Right ventricle myocardium superior (tissue), 1 donor: ENCODE measurements around the gene GPC2. TPM values are rescaled to one million over a fixed set of nuclear protein-coding genes. Genes with fewer than 3 reads are reported as not detected.
"Not testable (repeated sequence)": the region's sequence is repeated elsewhere in the genome, so short reads cannot be mapped to it uniquely, and the experiment has no call there.

Experiments
- ATAC-seq: fragments of 200-7000 bp; cut with Tn5 transposase; one replicate; pipeline ENCODE4 v1.9.1; 2020; ENCODE audit warnings: mild to moderate bottlenecking; ENCODE audit not compliant: poor library complexity
- DNase-seq: peaks from one replicate; pipeline ENCODE4 v3.0.0-alpha.2; 2020
- intact Hi-C: fragments of 100-400 bp; cut with DNase I; formaldehyde crosslinking; loops from one replicate; pipeline ENCODE4 v1.11.2; 2022
- long read RNA-seq: library from polyadenylated mRNA; unstranded; transcript quantifications from one replicate; pipeline ENCODE4 v2.0.0, GENCODE V29; 2021
- total RNA-seq: library from RNA; stranded (reverse); fragmentation: NEBNext Ultra II Directional; extraction: Animal tissue kit (Norgen Biotek cat#: 25700); gene quantifications from one replicate; pipeline ENCODE4 v1.2.1, GENCODE V29; 2021
- donor health status: DM: no; HTN: yes; CAD: no; lungs with severe emphysema.

Gene GPC2, protein sequence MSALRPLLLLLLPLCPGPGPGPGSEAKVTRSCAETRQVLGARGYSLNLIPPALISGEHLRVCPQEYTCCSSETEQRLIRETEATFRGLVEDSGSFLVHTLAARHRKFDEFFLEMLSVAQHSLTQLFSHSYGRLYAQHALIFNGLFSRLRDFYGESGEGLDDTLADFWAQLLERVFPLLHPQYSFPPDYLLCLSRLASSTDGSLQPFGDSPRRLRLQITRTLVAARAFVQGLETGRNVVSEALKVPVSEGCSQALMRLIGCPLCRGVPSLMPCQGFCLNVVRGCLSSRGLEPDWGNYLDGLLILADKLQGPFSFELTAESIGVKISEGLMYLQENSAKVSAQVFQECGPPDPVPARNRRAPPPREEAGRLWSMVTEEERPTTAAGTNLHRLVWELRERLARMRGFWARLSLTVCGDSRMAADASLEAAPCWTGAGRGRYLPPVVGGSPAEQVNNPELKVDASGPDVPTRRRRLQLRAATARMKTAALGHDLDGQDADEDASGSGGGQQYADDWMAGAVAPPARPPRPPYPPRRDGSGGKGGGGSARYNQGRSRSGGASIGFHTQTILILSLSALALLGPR
- 0.13 TPM for total RNA-seq
- long read RNA-seq: 0 reads

DNA sequence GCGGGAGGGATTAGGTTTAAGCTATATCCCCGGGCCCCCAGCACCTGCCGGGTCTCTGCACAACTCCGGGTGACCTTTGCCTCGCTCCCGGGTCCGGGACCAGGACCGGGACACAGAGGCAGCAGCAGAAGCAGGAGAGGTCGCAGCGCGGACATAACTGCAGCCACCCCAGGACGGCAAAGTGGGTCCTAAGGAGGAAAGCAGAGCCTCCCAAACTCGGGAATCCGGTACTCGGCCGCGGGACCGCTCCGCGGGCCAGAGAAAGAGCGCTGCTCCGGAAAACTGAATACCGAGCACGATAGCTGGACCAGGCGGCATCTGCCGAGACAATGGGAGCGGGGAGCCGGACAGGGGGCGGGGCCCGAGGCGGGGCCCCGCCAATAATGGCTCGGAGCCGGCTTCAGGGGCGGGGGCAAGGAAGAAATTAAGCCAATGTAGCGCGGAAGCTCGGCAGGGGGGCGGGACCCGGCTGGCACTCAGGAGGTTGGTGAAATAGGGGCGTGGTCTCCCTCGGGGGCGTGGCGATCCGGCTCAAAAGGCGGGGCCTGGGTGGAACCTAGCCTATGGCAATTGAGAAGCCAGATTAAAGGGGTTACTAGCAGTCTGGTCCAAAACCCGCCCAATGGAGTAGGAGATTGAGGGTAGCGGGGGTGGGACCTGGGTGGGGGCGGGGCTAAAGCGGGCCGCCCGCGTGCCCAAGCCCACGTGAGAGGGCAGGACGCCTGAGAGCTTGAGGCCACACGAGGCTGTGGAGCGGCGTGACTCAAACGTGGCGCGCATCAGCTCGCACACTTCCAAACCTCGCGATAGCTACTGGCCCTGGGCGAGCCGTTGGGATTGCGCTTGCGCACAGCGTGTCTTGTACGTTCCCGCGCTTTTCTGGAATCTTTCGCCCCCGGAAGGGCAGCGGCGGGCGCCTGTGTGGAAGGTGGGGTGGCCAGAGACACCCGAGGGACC lies at the start of gene GPC2, which contains the start of gene STAG3:
Gene GPC2, minus strand, starts transcription at position 337 of the 957 bp plus-strand sequence. Its CDS starts 182 bp downstream, at position 155.
Gene STAG3, plus strand, starts transcription at position 874 of the 957 bp plus-strand sequence. CDS start 2,639 bp downstream, outside the sequence.
- DNase-seq (peak; percentile 98), ATAC-seq (peak; percentile 97)
- intact Hi-C loops: no loop called here

DNA sequence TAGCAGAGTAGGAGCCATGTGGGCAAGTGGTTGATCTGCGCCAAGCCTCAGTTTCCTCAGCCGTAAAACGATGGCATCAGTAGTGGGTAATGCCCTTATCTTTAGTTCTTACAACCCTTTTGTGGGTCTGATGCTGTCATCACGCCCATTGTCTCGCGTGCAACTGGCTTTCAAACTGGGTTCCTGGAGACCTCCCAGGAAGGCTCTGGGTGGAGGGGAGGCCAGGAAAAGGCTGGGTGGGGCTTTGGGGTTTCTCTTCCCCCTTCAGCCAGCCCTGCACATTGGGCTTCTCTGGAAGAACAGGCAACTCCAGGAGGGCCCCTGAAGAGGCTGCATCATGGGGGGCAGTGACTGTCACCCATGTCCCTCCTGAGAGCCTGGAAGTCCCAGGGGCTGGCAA lies 47.7 kb upstream of the GPC2 start:
- ATAC-seq, DNase-seq, intact Hi-C loops: not testable (repeated sequence)

DNA sequence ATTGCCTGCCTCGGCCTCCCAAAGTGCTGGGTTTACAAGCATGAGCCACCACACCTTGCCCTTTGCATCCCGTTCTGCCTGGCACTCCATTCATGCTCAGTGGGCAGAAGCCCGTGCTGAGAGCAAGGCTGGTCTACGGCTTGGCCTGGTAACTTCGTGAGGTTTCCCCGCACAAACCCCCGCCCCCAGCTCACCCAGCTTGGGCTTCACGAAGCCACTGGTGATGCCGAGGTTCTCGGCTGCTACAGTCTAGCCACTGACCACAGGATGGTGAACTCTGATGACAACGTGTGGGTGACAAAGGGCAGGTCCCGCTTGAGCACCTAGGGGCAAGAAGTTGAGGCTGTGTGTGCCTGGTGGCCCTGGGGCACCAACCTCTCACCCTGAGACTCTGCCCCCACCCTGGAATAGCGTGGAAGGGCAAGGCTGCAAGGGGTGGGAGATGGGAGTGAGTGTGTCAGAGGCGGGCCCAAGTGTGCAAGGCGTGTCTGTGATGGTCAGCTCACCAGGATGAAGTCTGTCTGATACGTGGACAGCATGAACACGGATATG lies 46.3 kb upstream of the GPC2 start:
- intact Hi-C loops, ATAC-seq, DNase-seq: not testable (repeated sequence)

DNA sequence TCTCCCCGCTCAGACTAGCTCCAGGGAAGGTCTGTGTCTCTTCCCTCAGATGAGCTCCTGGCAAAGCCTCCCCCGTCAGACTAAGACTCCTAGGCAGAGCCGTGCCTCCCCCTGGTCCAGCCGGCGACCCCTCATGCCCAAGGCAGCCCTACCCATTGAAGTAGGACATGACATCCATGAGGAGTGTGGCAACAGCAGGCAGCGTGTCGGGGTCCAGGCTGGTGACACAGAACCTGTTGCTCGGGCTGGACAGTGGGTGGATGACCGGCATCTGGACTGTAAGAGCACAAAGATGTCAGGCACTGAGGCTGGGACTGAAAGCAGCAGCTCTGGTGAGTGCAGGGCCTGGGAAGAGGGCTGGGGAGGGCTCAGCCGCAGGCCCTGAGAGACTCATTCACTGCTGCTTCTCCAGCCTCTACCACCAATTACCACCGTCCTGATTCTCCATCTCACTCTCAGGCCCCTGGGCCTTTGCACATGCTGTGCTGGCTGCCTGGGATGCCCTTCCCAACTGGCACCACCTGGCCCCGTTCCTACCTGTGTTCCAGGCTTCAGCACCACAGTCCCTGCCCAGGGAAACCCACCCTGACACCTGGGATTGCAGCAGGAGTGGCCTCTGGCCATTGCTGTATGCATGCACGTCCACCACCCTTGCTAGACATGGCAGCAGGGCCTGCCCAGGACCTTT lies 45.4 kb upstream of the GPC2 start:
- DNase-seq: no peak
- intact Hi-C loops: no loop called here

DNA sequence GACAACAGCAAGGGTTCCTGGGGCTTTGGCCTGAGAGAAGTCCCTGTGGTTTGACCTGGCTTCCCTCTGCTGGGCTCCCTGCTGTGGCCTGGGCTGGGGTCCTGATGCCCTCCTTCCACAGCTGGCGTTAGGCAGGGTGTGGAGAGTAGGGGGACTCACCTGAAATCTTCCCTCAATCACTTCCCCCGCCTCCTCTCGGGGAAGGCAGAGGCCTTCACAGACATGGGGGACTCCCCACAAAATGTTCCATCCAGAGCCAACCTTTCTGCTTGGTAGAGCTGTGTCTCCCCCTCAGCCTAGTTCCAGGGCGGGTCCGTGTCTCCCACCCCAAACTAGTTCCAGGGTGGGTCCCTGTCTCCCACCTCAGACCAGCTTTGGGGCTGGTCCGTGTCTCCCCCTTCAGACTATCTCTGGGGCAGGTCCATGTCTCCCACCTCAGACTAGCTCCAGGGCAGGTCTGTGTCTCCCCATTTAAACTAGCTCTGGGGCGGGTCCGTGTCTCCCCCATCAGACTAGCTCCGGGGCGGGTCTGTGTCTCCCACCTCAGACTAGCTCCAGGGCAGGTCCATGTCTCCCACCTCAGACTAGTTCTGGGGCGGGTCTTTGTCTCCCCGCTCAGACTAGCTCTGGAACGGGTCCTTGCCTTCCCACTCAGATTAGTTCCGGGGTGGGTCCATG lies 44.7 kb upstream of the GPC2 start:
- ATAC-seq (no peak), DNase-seq (no peak)

More for the DNA sequence above, 45.4 kb upstream of the GPC2 start:
- no peak for ATAC-seq

DNA sequence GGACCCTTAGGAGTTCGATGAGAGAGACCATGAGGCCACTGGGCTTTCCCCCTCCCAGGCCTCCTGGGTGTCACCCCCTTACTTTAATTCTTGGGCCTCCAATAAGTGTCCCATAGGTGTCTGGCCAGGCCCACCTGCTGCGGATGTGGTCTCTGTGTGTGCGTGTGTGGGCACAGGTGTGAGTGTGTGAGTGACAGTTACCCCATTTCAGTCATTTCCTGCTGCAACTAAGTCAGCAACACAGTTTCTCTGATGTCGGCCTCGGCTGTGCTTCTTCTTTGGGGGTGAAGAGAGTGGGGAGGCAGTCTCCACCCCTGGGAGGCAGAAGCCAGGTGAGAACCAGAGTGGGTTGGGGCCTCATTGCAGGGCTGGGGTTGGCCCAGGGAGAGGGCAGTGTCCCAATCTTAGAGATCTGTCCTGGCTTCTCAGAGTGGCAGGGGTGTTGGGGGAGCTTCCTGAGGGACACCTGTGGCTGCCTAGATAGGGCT lies 44.1 kb upstream of the GPC2 start:
- no peak for DNase-seq
- intact Hi-C loops: no loop called here
- no peak for ATAC-seq

More for the DNA sequence above, 44.7 kb upstream of the GPC2 start:
- intact Hi-C loops: no loop called here

DNA sequence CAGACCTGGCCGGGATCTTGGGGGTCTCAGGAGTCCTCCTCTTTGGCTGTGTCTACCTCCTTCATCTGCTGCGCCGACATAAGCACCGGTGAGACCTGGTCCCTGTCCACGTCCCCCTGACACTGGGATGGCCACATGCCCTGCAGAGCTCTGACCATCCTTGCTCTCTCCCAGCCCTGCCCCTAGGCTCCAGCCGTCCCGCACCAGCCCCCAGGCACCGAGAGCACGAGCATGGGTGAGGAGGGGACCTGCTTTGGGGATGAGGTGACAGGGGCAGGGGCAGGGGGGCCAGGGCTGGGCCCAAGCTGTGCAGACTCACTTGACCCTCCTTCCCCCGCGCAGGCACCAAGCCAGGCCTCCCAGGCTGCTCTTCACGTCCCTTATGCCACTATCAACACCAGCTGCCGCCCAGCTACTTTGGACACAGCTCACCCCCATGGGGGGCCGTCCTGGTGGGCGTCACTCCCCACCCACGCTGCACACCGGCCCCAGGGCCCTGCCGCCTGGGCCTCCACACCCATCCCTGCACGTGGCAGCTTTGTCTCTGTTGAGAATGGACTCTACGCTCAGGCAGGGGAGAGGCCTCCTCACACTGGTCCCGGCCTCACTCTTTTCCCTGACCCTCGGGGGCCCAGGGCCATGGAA lies 43.5 kb upstream of the GPC2 start:
- DNase-seq: no peak
- intact Hi-C loops: no loop called here
- ATAC-seq: no peak

DNA sequence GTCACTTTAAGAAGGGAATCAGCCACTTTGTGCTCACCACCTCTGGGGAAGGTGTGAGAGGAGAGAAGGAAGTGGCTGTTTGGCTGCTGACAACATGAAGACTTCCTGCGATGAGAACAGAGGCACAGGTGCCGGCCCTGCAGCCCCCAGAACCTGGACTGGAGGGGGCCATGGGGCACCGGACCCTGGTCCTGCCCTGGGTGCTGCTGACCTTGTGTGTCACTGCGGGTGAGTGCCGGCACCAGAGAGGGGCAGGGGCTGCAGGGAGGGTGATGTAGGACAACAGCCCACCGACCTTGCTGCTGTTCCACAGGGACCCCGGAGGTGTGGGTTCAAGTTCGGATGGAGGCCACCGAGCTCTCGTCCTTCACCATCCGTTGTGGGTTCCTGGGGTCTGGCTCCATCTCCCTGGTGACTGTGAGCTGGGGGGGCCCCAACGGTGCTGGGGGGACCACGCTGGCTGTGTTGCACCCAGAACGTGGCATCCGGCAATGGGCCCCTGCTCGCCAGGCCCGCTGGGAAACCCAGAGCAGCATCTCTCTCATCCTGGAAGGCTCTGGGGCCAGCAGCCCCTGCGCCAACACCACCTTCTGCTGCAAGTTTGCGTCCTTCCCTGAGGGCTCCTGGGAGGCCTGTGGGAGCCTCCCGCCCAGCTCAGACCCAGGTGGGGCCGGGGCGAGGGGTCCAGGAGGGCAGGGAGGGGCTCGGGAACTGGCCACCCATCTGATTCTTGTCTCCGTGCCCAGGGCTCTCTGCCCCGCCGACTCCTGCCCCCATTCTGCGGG lies 42.8 kb upstream of the GPC2 start, which contains the start of gene PVRIG:
Gene PVRIG, plus strand, starts transcription at position 149 of the 785 bp plus-strand sequence. Its CDS starts 22 bp downstream, at position 171.
- intact Hi-C loops: loop anchor here (10.0 kb wide), 1 partner anchor 85 kb away; no protein-coding TSS in a partner anchor
- not testable (repeated sequence) for DNase-seq, ATAC-seq

DNA sequence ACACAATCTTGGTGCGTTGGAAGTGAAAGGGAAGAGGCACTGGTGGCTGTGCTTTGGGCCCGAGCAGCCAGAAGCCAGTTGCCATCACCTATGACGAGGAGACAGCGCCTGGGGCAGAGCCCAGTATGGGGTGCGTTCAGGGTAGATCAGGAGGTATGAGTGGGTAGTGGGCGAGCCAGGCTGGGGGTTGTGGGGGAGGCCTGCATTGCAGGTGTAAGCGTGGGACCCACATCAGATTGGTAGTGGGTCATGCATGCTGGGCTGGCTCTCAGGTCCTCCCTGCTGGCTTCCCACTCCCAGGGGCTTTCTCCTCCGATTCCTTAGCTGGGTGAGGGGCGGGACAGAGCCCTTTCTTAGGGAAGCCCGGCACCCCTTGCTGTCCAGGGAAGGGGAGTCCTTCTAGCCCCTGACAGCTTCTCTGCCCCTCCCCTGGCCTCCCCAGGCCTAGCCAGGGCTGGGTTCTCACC lies 42.1 kb upstream of the GPC2 start:
- no peak for ATAC-seq

DNA sequence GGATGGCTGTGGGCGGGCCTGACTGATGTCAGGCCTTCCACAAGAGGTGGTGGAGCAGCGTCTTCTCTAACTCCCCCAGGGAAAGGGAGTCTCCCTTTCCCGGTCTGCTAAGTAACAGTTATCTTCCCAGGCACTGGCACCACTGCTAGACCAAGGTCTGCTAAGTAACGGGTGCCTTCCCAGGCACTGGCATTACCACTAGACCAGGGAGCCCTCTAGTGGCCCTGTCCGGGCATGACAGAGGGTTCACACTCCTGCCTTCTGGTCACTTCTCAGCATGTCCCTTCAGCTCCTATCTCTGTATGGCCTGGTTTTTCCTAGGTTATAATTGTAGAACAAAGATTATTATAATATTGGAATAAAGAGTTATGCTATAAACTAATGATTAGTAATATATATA lies 40.8 kb upstream of the GPC2 start:
- DNase-seq (peak; percentile 92), ATAC-seq (peak; percentile 50)
- intact Hi-C loops: loop anchor here (10.0 kb wide), 1 partner anchor 83 kb away; no protein-coding TSS in a partner anchor

More for the DNA sequence above, 42.1 kb upstream of the GPC2 start:
- no peak for DNase-seq
- intact Hi-C loops: loop anchor here (10.0 kb wide), 1 partner anchor 85 kb away; no protein-coding TSS in a partner anchor

DNA sequence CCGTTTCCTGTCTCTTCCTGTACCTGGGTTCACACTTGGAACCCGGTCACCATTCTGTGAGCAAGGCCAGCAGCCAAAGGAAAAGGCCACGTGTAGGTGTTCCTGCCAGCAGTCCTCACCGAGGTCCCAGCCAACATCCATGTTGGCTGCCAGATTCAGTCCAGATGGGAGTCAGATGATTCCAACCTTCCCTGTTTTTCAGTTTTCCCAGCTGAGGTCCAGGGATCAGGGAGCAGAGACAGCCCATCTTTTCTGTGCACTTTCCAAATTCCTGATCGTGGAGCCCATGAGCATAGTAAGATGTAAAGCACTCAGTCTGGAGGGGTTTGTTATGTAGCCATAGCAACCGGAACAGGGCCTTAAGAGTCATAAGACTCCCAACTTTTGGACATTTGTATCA lies 38.7 kb upstream of the GPC2 start:
- DNase-seq (peak; percentile 58), ATAC-seq (peak; percentile 80)
- intact Hi-C loops: loop anchor here (10.0 kb wide), 1 partner anchor 81 kb away; no protein-coding TSS in a partner anchor

DNA sequence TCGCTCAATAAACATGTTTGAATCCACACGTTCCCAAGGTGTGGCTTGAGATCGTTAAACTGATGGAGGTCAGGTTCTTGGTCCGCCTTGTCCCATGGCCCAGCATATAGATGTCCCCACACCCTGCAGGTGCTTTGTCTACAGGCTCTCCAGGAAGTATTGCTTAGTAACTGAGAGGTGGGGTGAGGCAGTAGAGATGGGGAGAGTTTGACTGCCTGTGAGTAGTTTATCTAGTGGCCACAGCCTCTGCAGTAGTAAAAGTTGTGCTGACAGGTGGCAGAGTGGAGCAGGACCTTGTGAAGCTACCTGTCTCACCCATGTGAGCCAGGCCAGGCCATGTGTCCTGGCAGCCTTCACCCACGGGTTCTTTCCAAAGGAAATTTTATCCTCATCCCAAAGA lies 37.2 kb upstream of the GPC2 start:
- intact Hi-C loops: loop anchor here (10.0 kb wide), 1 partner anchor 80 kb away; no protein-coding TSS in a partner anchor
- ATAC-seq: not testable (repeated sequence)

DNA sequence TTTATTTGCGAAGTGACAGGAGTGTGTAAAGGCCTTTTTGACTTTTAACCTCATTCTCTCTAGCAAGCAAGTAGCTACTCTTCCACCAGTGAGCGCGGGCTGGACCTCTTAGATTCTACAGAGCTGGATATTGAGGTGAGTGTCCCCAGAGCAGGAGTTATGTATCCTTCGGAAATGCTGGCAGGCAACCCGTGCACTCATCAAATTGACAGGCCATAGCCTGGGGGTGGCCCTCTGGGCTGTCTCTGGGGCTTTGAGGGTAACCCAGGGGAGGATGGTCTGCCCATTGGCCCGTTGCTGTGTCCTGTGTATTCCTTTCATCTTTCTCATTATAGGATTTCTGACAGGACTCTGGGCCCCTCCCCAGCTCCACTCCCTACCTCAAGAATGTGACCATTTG lies 36.5 kb upstream of the GPC2 start:
- intact Hi-C loops: loop anchor here (10.0 kb wide), 1 partner anchor 79 kb away; no protein-coding TSS in a partner anchor
- ATAC-seq (no peak), DNase-seq (no peak)

More for the DNA sequence above, 37.2 kb upstream of the GPC2 start:
- DNase-seq: not testable (repeated sequence)

DNA sequence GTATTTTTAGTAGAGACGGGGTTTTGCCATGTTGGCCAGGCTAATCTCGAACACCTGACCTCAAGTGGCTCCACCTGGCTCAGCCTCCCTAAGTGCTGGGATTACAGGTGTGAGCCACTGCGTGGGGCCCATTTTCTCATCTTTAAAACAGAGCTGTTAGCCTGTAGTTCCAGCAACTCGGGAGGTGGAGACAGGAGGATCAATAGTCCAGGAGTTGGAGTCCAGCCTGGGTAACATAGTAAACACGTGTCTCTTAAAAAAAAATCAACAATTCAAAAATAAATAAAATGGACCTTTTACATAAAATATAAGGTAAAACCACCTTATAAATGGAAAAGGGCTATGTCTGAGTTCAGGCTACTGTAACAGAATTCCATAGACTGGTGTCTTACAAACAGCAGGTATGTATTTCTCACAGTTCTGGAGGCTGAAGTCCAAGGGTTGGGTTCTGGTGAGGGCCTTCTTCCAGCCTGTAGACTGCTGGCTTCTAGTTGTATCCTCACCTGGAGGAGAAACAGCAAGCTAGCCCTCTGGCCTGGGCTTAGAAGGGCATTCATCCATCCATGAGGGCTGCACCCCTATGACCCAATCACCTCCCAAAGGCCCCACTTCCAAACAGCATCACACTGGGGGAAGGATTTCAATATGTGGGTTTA lies 35.6 kb upstream of the GPC2 start:
- intact Hi-C loops: loop anchor here (10.0 kb wide), 1 partner anchor 78 kb away; no protein-coding TSS in a partner anchor

DNA sequence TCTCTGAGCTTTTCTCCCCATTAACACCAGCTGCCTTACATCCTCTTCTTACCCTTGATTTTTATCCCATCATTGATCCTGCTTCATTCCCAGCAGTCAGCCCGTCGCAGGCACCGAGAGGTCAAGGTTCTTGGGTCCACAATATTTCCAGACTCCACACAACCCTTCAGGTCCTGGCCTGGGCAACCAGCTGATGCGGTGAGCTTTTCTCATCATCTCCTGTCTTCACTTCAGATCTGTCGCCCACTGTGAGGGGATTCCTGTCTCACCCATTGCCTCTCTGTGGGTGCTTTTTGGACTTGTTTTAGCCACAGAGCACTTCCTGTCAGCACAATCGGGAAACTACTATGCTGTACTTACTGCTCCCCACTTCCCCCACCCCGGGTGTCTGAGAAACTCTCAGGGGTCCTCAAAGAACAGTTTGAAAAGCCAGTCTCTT lies 34.2 kb upstream of the GPC2 start:
- intact Hi-C loops: loop anchor here (10.0 kb wide), 1 partner anchor 77 kb away; no protein-coding TSS in a partner anchor
- DNase-seq: no peak
- no peak for ATAC-seq

More for the DNA sequence above, 35.6 kb upstream of the GPC2 start:
- ATAC-seq (no peak), DNase-seq (no peak)
